Brain pericyte (primary cell): ENCODE results near the gene ICAM3.

Experiments used
- DNase-seq: peaks from one replicate; pipeline ENCODE4 v3.0.0-alpha.2; 2012; ENCODE audit warnings: low read depth, low spot score

The ICAM3 gene

GRCh38 chr19:10291554-10292205, 47.7 kb downstream of the ICAM3 start:
- no peak for DNase-seq

GRCh38 chr19:10290876-10291553, 48.4 kb downstream of the ICAM3 start:
- DNase-seq: no peak

GRCh38 chr19:10290357-10290875, 49.0 kb downstream of the ICAM3 start:
- no peak for DNase-seq

- DNase-seq: no peak
Observed at GRCh38 chr19:10289836-10290356, 49.5 kb downstream of the ICAM3 start, which contains the start of gene ICAM5. Gene ICAM5, plus strand, starts transcription at chr19:10289952. Its CDS starts 92 bp downstream, at chr19:10290044.

GRCh38 chr19:10289167-10289835, 50.1 kb downstream of the ICAM3 start:
- no peak for DNase-seq

- no peak for DNase-seq
Observed at GRCh38 chr19:10288662-10289166, 50.7 kb downstream of the ICAM3 start.

GRCh38 chr19:10286803-10287737, 52.4 kb downstream of the ICAM3 start, which contains the start of gene ICAM4:
Gene ICAM4, plus strand, starts transcription at chr19:10286955. Its CDS starts 58 bp downstream, at chr19:10287013.
- DNase-seq: no peak

GRCh38 chr19:10285393-10285792, 54.0 kb downstream of the ICAM3 start:
- no peak for DNase-seq

- no peak for DNase-seq
Observed at GRCh38 chr19:10284960-10285278, 54.5 kb downstream of the ICAM3 start.

GRCh38 chr19:10284065-10284959, 55.1 kb downstream of the ICAM3 start:
- DNase-seq: no peak
